Erythroblast (primary cell): ENCODE results near the gene LRRC57.

Source experiments
- DNase-seq, 2 experiments: peaks; one replicate each; lab custom pipeline; 2025; lab: John Stamatoyannopoulos, UW
- GATA1 ChIP-seq: IDR thresholded peaks from 2 replicates; pipeline ENCODE4 v1.6.1; 2011; ENCODE audit warnings: low read depth, mild to moderate bottlenecking, control low read depth, low read length, moderate library complexity
- POLR2A ChIP-seq: IDR thresholded peaks from 2 replicates; pipeline ENCODE4 v1.6.1; 2011; ENCODE audit warnings: mild to moderate bottlenecking, low read length

Gene LRRC57

GRCh38 chr15:42511007-42511391 is 37.6 kb downstream of the LRRC57 start:
- peak in 1 of 2 experiments; percentile 48 for DNase-seq
- TF ChIP-seq POLR2A (no peak), GATA1 (no peak)

GRCh38 chr15:42510258-42511006 is 38.2 kb downstream of the LRRC57 start:
- TF ChIP-seq POLR2A (no peak), GATA1 (no peak)
- no peak for DNase-seq

GRCh38 chr15:42508263-42508690 is 40.3 kb downstream of the LRRC57 start:
- TF ChIP-seq POLR2A, result no peak
- TF ChIP-seq GATA1, result no peak
- DNase-seq, result peak; percentile 19 to 29

GRCh38 chr15:42507514-42507913 is 41.1 kb downstream of the LRRC57 start:
- TF ChIP-seq GATA1 (no peak), POLR2A (no peak)
- no peak for DNase-seq

GRCh38 chr15:42504631-42505030 is 44.0 kb downstream of the LRRC57 start:
- DNase-seq, result no peak
- TF ChIP-seq GATA1, result no peak
- TF ChIP-seq POLR2A, result no peak

- no peak for DNase-seq
- TF ChIP-seq POLR2A, result no peak
- no peak for TF ChIP-seq GATA1
Observed at GRCh38 chr15:42503825-42504224, 44.8 kb downstream of the LRRC57 start.

GRCh38 chr15:42502477-42502876 is 46.1 kb downstream of the LRRC57 start:
- DNase-seq, result peak; percentile 34 to 77
- TF ChIP-seq GATA1 (no peak), POLR2A (no peak)

GRCh38 chr15:42499858-42500609 is 48.6 kb downstream of the LRRC57 start:
- DNase-seq, result peak; percentile 87
- no peak for TF ChIP-seq GATA1
- no peak for TF ChIP-seq POLR2A

GRCh38 chr15:42498212-42499068 is 50.2 kb downstream of the LRRC57 start:
- TF ChIP-seq GATA1, result no peak
- no peak for TF ChIP-seq POLR2A
- DNase-seq, result peak; percentile 64 to 67

GRCh38 chr15:42495361-42496212 is 53.0 kb downstream of the LRRC57 start, which contains the start of gene SNAP23:
Gene SNAP23 (plus strand): TSS chr15:42495634. CDS start chr15:42511847, 16,213 bp downstream.
- TF ChIP-seq POLR2A, result peak; percentile 87
- TF ChIP-seq GATA1, result no peak
- DNase-seq, result peak; percentile 91 to 93

GRCh38 chr15:42494998-42495360 is 53.6 kb downstream of the LRRC57 start:
- TF ChIP-seq POLR2A (no peak), GATA1 (no peak)
- no peak for DNase-seq

GRCh38 chr15:42493679-42494078 is 54.9 kb downstream of the LRRC57 start:
- TF ChIP-seq GATA1 (no peak), POLR2A (no peak)
- no peak for DNase-seq
